AG04449 (cell line): Measurements from ENCODE around the gene RELN.

ENCODE experiments used
- CTCF ChIA-PET: fragments of 350-600 bp; formaldehyde crosslinking; extraction: SDS; loops from one replicate; lab custom pipeline; 2021; ENCODE audit warnings: antibody characterized with exemption; lab: Yijun Ruan, JAX
- POLR2A ChIA-PET: fragments of 400-600, 350-600 bp; formaldehyde crosslinking; extraction: SDS; loops from one replicate; lab custom pipeline; 2020; ENCODE audit warnings: antibody characterized with exemption, inconsistent platforms; lab: Yijun Ruan, JAX
- DNase-seq: peaks from one replicate; pipeline ENCODE4 v3.0.0-alpha.2; 2010; ENCODE audit warnings: low read depth, low spot score
- H3K4me3 ChIP-seq: 2 replicates; pipeline ENCODE4 v1.5.1; 2011; ENCODE audit warnings: low read depth, mild to moderate bottlenecking, control low read depth, low read length
- TF ChIP-seq, protein P1 (sequence below): IDR thresholded peaks from one replicate; pipeline ENCODE4 v1.5.1; 2011; ENCODE audit warnings: mild to moderate bottlenecking, moderate library complexity, low read length, control low read depth, inconsistent platforms; ENCODE audit not compliant: insufficient read depth; ENCODE audit errors: missing control alignments

RELN gene

DNA sequence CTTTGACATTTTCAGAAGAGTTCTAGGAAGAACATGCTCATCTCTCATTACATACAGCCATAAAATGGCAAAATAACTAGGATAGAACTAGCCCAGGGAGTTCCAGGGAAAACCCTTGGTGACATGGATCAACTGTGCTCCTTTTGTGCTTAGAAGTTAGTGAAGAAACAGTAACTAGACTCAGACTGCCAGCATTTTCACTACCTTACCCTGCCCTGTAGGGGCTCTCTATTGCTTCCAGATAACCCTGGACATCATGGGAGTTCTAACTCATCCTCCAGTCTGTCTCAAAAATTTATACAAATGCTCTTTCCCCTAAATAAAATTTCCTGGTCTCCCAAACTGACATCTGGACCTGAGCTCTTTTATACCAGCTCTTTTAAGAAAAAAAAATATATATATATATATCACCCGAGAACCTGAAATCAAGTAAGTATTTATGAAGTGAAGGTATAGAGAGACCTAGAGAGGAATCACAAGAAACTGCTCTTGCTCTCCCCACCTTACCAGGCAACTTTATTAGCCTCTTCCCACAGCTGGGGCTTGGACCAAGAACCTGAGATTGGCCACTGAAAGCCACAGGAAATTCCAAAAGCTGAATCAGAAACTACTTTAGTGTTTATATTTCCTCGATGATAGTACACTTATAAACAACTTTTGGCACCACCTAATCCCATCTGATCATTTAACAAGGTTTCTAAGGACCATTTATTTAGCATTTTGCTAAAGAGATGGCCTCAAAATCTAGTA, 101.4 kb downstream of the RELN start:
- ChIA-PET POLR2A (no interaction called here), CTCF (no interaction called here)
- no peak overlapping the region for H3K4me3 ChIP-seq
- TF ChIP-seq, protein P1, sequence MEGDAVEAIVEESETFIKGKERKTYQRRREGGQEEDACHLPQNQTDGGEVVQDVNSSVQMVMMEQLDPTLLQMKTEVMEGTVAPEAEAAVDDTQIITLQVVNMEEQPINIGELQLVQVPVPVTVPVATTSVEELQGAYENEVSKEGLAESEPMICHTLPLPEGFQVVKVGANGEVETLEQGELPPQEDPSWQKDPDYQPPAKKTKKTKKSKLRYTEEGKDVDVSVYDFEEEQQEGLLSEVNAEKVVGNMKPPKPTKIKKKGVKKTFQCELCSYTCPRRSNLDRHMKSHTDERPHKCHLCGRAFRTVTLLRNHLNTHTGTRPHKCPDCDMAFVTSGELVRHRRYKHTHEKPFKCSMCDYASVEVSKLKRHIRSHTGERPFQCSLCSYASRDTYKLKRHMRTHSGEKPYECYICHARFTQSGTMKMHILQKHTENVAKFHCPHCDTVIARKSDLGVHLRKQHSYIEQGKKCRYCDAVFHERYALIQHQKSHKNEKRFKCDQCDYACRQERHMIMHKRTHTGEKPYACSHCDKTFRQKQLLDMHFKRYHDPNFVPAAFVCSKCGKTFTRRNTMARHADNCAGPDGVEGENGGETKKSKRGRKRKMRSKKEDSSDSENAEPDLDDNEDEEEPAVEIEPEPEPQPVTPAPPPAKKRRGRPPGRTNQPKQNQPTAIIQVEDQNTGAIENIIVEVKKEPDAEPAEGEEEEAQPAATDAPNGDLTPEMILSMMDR: no peak
- DNase-seq: no peak

DNA sequence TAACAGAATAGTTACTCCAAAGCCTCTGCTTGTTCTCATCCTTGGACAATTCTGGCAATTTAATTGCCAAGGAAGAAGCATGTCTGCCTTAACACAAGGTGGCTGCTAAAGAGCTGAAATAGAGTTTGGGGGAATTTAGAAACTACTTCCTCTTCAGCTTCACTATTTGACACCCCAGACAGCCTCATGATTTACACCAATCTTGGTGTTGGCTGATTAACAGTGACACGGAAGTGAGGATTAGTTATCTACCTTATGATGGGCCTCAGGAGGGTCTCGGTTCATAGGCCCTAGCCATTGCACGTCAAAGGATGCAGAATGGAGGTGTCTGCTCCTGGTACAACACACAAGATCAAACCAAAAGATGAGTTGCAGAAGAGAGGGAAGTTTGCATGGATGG, 102.4 kb downstream of the RELN start:
- ChIA-PET POLR2A (no interaction called here), CTCF (no interaction called here)
- H3K4me3 ChIP-seq: no peak overlapping the region
- TF ChIP-seq, protein P1: no peak
- DNase-seq: no peak

DNA sequence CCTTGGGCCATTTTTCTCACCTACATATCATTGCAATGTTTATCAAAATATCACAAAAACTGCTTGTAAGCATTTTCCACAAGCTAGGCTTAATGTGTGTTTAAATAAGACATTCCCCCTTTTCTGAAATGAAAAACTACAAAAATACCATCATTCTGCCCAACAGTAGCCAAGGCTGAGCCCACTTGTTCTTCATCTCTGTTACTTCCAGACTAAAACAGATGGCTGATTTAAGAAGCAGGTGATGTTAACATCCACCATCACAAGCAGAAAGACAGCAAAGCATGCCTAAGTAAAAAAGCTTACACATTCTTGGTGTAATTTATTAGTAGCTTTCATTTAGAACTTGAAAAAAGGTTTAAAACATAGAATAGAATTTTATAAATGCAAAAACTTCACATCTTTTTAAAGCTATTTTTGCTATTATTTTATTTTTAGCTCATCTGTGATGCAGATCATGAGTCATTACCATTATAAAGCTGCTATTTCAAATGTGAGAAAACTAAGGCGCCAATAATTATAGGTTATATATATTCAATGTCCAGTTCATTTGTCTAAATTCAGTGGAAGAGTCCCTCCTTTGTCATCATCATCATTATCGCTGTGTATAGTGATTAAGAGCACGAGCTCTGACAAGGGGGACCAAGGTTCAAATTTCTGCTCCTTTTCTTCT, 109.4 kb downstream of the RELN start:
- ChIA-PET POLR2A (no interaction called here), CTCF (no interaction called here)
- no peak for DNase-seq
- TF ChIP-seq, protein P1: no peak
- no peak overlapping the region for H3K4me3 ChIP-seq

DNA sequence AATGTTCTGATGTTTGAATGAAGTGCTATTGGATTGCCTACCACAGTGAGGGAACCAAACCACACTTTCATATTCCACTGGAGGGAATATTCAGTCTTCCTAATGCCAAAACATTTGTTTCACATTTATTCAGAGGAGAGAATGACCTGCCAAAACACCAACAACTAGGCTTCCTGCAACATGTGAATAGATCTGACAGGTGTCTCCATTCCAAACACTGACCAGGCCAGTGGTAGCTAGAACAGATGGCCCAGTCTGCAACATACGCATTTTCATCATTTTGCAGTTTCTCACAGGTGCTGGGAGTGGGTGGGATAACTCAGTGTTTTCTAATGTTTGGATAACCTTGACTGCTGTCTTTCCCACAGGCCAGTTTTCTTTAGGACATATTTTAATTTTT, 110.0 kb downstream of the RELN start:
- H3K4me3 ChIP-seq: no peak overlapping the region
- DNase-seq: no peak
- CTCF ChIA-PET: no interaction called here
- TF ChIP-seq, protein P1: no peak
- POLR2A ChIA-PET: no interaction called here

DNA sequence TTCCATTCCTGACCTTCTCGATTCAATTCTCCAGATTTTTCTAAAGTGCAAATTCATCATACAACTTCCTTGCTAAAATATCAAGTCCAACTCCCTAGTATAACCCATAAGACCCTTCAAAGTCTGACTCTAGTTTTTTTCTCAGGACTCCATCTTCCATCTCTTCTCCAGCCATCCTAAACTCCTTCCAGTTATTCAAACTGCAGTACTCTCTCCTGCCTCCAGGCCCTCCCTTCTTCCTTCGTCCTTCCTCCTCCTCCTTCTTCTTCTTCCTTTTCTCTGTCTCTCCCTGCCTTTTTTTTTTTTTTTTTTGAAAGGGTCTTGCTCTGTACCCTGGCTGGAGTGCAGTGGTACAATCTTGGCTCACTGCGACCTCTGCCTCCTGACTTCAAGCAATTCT, 111.9 kb downstream of the RELN start:
- H3K4me3 ChIP-seq: no peak overlapping the region
- POLR2A ChIA-PET: no interaction called here
- TF ChIP-seq, protein P1: no peak
- no peak for DNase-seq
- CTCF ChIA-PET: no interaction called here

DNA sequence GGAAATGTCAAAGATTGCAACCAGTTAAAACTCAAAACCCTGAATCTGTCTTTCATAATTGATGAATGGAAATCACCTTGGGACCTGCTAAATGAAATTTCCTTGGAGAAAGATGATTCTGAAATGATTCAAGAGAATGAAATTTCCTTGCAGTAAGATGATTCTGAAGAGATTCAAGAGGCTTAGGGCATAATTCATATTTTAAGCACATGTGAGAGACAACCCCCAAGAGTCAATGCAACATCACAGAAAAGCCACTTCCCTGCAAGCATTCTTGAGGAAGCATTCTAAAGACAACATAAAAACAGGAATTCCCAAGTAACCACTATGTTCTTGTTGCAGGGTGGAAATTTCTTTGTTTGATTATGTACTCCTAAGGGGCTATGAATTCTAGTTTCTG, 113.7 kb downstream of the RELN start:
- no peak overlapping the region for H3K4me3 ChIP-seq
- ChIA-PET POLR2A (no interaction called here), CTCF (no interaction called here)
- TF ChIP-seq, protein P1: no peak
- DNase-seq: no peak
